ENCODE data around the gene DDX51.

The DDX51 gene

GRCh38 chr12:132167611-132168310, 23.6 kb upstream of the DDX51 start:
- no peak for DNase-seq (ENCODE audit: low spot score)

- DNase-seq (ENCODE audit: low spot score), result no peak
Observed at GRCh38 chr12:132166801-132167591, 22.9 kb upstream of the DDX51 start.

- no peak for DNase-seq (ENCODE audit: low spot score)
Observed at GRCh38 chr12:132166093-132166492, 22.0 kb upstream of the DDX51 start.

DNA sequence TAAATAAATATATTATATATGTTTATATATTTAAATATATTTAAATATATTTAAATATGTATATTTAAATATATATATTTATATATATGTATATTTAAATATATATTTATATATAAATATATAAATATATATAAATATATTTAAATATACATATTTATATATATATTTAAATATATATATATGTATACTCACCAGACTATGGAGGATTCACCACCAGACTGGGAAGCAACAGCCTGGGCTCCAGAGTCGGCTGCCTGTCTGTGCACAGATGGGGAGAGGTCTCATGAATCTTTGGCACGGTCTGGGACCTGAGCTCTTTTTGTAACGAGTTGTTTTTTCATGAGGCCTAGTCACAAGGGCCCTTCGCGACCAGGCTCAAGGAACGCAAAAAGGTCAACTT, 21.5 kb upstream of the DDX51 start:
- no peak for DNase-seq (ENCODE audit: low spot score)

DNA sequence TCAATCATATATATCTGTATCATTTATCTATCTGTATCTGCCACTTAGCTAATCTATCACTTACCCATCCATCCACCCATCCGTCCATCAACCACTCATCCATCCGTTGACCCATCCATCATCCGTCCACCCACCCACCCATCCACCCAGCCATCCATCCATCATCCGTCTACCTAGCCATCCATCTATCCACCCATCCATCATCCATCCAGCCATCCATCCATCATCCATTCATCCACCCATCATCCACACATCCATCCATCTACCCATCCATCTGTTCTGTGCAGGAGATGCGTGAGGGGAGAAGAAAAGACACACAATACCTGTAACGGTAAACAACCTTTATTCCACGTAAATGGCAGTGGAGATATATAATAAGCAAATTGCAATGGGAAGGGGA, 20.3 kb upstream of the DDX51 start:
- no peak for DNase-seq (ENCODE audit: low spot score)

GRCh38 chr12:132163911-132164288, 19.8 kb upstream of the DDX51 start:
- DNase-seq (ENCODE audit: low spot score), result no peak

DNA sequence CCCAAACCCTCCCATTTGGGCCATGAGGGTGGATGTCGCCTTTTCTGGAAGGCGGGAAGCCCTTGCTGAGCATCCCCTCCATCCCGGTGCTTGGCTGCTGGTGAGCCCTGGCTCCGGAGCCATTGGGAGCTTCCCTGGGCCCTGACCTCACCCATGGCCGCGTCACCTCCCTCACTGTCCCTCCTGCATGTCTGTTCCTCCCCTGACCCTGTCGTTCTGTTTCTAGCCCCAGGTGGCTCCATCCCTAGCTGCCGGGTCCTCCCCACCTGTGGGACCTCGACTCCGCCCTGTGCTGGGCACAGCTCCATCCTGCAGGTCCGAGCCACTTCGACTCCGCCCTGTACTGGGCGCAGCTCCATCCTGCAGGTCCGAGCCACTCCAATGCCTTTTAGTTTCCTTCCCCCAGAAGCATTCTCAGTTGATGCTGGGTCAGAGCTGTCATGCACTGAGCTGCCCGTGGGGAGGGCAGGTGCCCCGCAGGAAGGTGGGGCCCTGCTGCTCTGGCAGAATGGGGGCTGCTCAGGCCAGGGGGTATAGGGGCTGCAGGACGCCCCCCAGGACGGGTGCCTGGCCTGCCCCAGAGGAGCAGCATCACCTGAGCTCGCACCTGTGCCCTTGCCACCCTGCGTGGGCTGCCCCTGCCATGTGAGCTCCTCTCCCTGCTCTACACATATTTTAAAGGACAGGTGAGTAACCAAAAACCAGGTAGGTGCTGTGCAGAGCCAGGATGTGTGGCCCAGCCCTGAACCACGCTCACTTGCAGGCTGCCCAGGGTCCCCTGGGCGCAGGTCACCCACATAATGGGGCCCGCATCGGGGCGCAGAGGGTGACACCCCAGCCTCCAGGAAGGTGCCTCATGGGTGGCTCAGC, 19.2 kb upstream of the DDX51 start:
- no peak for DNase-seq (ENCODE audit: low spot score)

DNA sequence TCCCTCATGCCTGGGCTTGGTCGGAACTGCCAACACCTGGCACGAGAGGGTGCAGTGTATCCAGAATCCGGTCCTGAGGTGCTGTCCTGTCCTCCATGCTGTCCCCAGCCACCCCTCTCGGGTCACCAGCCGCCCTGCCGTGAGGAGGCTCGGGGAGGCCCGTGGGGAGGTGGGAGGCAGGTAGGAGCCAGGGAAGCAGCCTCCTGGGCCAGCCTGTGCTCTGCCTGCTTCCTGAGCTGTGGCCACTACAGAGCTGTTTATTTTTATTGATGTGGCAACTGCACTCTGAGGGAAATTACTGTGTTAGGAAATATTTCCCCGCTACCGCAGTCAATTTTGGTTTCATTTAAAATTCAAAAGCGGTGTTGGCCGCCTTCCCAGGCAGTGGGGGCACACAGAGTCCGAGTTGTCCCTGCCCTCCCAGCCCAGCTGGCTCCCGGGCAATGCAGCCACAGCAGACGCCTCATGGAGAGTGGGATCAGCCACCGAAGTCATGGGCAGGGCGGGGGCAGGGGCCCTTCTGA, 18.5 kb upstream of the DDX51 start:
- peak; percentile 22 for DNase-seq (ENCODE audit: low spot score)

- DNase-seq (ENCODE audit: low spot score), result no peak
Observed at GRCh38 chr12:132161796-132162507, 17.8 kb upstream of the DDX51 start.

DNA sequence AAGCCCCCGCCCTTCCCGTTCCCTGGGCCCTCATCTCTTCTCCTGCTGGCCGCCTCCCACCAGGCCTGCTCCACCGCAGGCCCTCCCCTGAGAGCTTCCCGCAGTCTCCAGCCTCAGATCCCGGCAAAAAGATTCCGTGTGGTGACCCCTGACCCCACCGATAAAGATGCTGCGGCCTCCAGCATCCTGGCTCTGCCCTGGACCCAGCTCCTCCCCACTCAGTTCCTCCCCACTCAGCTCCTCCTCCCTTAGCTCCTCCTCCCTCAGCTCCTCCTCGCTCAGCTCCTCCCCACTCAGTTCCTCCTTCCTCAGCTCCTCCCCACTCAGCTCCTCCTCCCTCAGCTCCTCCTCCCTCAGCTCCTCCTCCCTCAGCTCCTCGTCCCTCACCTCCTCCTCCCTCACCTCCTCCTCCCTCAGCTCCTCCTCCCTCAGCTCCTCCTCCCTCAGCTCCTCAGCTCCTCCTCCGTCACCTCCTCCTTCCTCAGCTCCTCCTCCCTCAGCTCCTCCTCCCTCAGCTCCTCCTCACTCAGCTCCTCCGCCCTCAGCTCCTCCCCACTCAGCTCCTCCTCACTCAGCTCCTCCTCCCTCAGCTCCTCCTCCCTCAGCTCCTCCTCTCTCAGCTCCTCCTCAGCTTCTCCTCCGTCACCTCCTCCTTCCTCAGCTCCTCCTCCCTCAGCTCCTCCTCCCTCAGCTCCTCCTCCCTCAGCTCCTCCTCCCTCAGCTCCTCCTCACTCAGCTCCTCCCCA, 17.1 kb upstream of the DDX51 start:
- no peak for DNase-seq (ENCODE audit: low spot score)

- no peak for DNase-seq (ENCODE audit: low spot score)
Observed at GRCh38 chr12:132160601-132161035, 16.5 kb upstream of the DDX51 start.

DNA sequence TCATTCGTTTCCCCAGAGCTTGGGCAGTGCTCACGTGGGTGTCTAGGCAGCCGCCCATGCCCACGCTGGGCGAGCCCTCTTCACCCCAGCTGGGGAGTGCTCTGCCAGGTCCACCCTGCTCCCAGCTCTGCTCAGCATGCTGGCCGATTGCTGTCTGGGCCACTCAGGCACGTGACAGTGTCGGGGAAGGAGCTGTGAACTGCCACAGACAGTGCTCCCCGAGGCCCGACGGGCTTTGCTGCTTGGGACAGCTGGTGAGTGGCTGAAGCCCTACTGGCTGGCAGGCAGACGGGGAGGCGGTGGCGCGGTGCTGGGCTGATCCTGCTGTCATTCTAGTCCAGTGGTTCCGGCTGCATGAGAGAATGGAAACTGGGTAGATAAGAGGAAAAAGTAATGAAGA, 15.9 kb upstream of the DDX51 start:
- no peak for DNase-seq (ENCODE audit: low spot score)

- no peak for DNase-seq (ENCODE audit: low spot score)
Observed at GRCh38 chr12:132159555-132160003, 15.5 kb upstream of the DDX51 start.

DNA sequence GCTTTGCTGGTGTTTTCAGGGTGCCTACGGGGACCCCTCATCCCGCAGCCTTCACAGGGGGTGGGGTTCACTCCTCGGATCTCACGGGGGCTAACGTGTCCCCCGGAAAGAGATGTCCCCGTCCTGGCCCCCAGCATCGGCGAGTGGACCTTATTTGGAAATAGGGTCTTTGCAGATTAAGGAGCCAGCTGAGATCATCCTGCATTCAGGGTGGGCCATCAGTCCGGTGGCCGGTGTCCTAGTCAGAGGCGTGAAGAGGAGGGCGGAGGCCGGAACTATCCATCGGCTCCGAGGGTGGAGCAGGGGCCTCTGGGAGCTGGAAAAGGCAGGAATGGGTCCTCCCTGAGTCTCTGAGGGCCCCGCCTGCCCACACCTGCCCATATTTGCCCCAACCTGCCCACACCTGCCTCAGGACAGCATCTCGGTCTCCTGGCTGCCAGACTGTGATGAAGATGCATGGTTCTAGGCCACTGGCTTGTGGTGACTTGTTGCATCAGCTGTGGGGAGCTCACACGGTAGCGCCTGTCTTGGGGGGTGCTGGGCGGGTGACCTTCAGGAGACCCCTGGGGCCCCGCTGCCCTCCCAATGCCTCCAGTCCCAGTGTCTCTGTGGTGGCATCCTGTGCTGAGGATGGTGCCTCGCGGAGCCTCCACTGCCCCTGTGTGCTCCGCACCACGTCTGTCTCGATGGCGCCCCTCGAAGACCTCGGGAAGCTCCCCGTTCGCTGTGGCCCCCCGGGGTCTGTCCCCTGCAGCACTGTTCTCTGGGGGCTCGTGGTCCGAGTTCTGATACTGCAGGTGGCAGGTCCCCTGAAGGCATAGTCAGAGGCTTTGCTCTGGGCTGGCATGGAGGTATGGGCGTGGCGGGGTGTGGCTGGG, 14.8 kb upstream of the DDX51 start:
- no peak for DNase-seq (ENCODE audit: low spot score)

DNA sequence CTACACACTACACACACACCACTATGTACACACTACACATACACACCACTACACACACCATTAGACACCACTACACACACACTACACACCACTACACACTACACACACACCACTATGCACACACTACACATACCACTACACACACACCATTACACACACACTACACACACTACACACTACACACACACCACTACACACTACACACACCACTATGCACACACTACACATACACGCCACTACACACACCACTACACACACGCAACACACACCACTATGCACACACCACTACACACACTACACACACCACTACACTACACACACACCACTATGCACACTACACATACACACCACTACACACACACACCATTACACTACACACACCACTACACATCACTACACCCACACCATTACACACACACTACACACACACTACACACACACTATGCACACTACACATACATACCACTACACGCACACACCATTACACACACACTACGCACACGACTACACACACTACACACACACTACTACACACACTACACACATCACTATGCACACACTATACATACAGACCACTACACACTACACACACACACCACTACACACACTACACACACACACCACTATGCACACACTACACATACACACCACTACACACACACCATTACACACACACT, 13.8 kb upstream of the DDX51 start:
- DNase-seq (ENCODE audit: low spot score), result no peak

- no peak for DNase-seq (ENCODE audit: low spot score)
Observed at GRCh38 chr12:132156573-132157325, 12.6 kb upstream of the DDX51 start.

DNA sequence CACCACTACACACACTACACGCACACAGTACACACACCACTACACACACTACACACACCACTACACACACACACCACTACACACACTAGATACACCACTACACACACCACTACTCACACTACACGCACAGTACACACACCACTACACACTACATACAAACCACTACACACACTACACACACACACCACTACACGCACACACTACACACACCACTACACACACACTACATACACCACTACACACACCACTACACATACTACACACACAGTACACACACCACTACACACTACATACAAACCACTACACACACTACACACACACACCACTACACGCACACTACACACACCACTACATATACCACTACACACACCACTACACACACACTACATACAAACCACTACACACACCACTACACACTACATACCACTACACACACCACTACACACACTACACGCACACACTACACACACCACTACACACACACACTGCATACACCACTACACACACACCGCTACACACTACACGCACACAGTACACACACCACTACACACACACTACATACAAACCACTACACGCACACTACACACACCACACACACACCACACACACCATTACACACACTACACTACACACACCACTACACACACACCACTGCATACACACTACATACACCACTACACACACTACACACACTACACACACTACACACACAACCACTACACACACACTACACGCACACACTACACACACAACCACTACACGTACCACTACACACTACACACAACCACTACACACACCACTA, 11.9 kb upstream of the DDX51 start:
- no peak for DNase-seq (ENCODE audit: low spot score)

Data from cerebellar cortex (tissue), 1 donor.